ENCODE data around the gene TUBA1C. TPM values are rescaled to one million over a fixed set of nuclear protein-coding genes. Genes with fewer than 3 reads are reported as not detected.
A peak's percentile ranks its signal among the peaks of the same experiment; 100 is the strongest.

The TUBA1C gene
- total and polyA plus RNA-seq, 9 of the 15 experiments (the other 6 are each of a cell fraction or from before 2014, with no cell fraction given): 755 to 3,012 (median 914) TPM

- TF ChIP-seq FIP1L1 (IDR thresholded peaks at IDR 0.05; ENCODE audit: low read depth, low read length, poor library complexity, severe bottlenecking): no peak
- TF ChIP-seq EP400 (IDR thresholded peaks at IDR 0.05): no peak
- TF ChIP-seq, protein P1, sequence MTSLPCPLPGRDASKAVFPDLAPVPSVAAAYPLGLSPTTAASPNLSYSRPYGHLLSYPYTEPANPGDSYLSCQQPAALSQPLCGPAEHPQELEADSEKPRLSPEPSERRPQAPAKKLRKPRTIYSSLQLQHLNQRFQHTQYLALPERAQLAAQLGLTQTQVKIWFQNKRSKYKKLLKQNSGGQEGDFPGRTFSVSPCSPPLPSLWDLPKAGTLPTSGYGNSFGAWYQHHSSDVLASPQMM (CRISPR knock-in tag; IDR thresholded peaks at IDR 0.05): no peak
- TF ChIP-seq ZNF584 (CRISPR knock-in tag; IDR thresholded peaks at IDR 0.05; ENCODE audit: low read depth): no peak
- no peak for TF ChIP-seq PTTG1 (tag; IDR thresholded peaks at IDR 0.05; ENCODE audit: low read depth)
- no peak for TF ChIP-seq EZH2 (IDR thresholded peaks at IDR 0.05; ENCODE audit: borderline replicate concordance, low read depth, low read length)
- TF ChIP-seq WHSC1 (IDR thresholded peaks at IDR 0.05; ENCODE audit: low read length): no peak
- no peak for TF ChIP-seq ZNF217 (CRISPR knock-in tag; IDR thresholded peaks at IDR 0.05)
- TF ChIP-seq SMAD3 (CRISPR knock-in tag; conservative IDR thresholded peaks at IDR 0.05): no peak
- peak; percentile 49 for TF ChIP-seq CBFA2T2 (conservative IDR thresholded peaks at IDR 0.05)
- TF ChIP-seq SREBF1 (IDR thresholded peaks at IDR 0.05; ENCODE audit: borderline replicate concordance, low read depth, low read length): no peak
- TF ChIP-seq MEIS2 (IDR thresholded peaks at IDR 0.05; ENCODE audit: partially characterized antibody): peak; percentile 67
- no peak for TF ChIP-seq GTF2A2 (tag; IDR thresholded peaks at IDR 0.05)
- peak; percentile 21 for TF ChIP-seq REST (IDR thresholded peaks at IDR 0.05; ENCODE audit: borderline replicate concordance)
- no peak for TF ChIP-seq REST (CRISPR knock-in tag; IDR thresholded peaks at IDR 0.05; ENCODE audit: low read depth)
- no peak for TF ChIP-seq ZBTB49 (CRISPR knock-in tag; IDR thresholded peaks at IDR 0.05; ENCODE audit: borderline replicate concordance)
- TF ChIP-seq ZNF140 (CRISPR knock-in tag; IDR thresholded peaks at IDR 0.05): no peak
- no peak for TF ChIP-seq RBM14 (IDR thresholded peaks at IDR 0.05; ENCODE audit: borderline replicate concordance, insufficient read depth, low read depth, low read length)
- peak; percentile 45 for TF ChIP-seq FOSL1 (tag; conservative IDR thresholded peaks at IDR 0.05)
Measured at GRCh38 chr12:49236423-49236822, 28.5 kb upstream of the TUBA1C start (continued).

All from K562 (cell line).